NOMO-1 (cell line): Measurements from ENCODE around the gene LIMCH1.

Source experiments
- DNase-seq, 2 experiments: peaks; one replicate each; lab custom pipeline; 2025; ENCODE audit not compliant: unreplicated experiment in 2 of 2; lab: John Stamatoyannopoulos, UW

The LIMCH1 gene

GRCh38 chr4:41528512-41529205 is 9.3 kb upstream of the LIMCH1 start:
- no peak for DNase-seq

GRCh38 chr4:41530741-41531140 is 7.2 kb upstream of the LIMCH1 start:
- no peak for DNase-seq

- no peak for DNase-seq
Measured at GRCh38 chr4:41532336-41532735, 5.6 kb upstream of the LIMCH1 start.

GRCh38 chr4:41532882-41533281 is 5.1 kb upstream of the LIMCH1 start:
- peak in 1 of 2 experiments; percentile 12 for DNase-seq

GRCh38 chr4:41533680-41534079 is 4.3 kb upstream of the LIMCH1 start:
- no peak for DNase-seq

GRCh38 chr4:41534404-41534803 is 3.6 kb upstream of the LIMCH1 start:
- DNase-seq: no peak

GRCh38 chr4:41535911-41536371 is 2.0 kb upstream of the LIMCH1 start:
- DNase-seq: no peak

- DNase-seq: no peak
Measured at GRCh38 chr4:41537292-41537890, 566 bp upstream of the LIMCH1 start.

GRCh38 chr4:41538887-41539498 is 1.0 kb downstream of the LIMCH1 start:
- DNase-seq: no peak

GRCh38 chr4:41539711-41540110 is 1.8 kb downstream of the LIMCH1 start:
- no peak for DNase-seq

- no peak for DNase-seq
Measured at GRCh38 chr4:41540687-41541086, 2.7 kb downstream of the LIMCH1 start.

GRCh38 chr4:41541687-41542094 is 3.7 kb downstream of the LIMCH1 start:
- DNase-seq: no peak

GRCh38 chr4:41542526-41543275 is 4.7 kb downstream of the LIMCH1 start:
- DNase-seq: no peak

GRCh38 chr4:41545238-41545637 is 7.3 kb downstream of the LIMCH1 start:
- no peak for DNase-seq

- no peak for DNase-seq
Measured at GRCh38 chr4:41546638-41547037, 8.7 kb downstream of the LIMCH1 start.

- no peak for DNase-seq
Measured at GRCh38 chr4:41548305-41548880, 10.4 kb downstream of the LIMCH1 start.

GRCh38 chr4:41549478-41549877 is 11.5 kb downstream of the LIMCH1 start:
- no peak for DNase-seq

GRCh38 chr4:41550308-41550707 is 12.4 kb downstream of the LIMCH1 start:
- DNase-seq: peak in 1 of 2 experiments; percentile 29

GRCh38 chr4:41551536-41551935 is 13.6 kb downstream of the LIMCH1 start:
- no peak for DNase-seq

- DNase-seq: no peak
Measured at GRCh38 chr4:41554905-41555304, 16.9 kb downstream of the LIMCH1 start.

GRCh38 chr4:41556526-41556925 is 18.6 kb downstream of the LIMCH1 start:
- DNase-seq: no peak
